ENCODE results near the gene HECTD4. TPM values are rescaled to one million over a fixed set of nuclear protein-coding genes. Genes with fewer than 3 reads are reported as not detected.
"Not testable (repeated sequence)": the region's sequence is repeated elsewhere in the genome, so short reads cannot be mapped to it uniquely, and the experiment has no call there.

Gene HECTD4
- total RNA-seq, 1 donor: 29.0 TPM

DNA sequence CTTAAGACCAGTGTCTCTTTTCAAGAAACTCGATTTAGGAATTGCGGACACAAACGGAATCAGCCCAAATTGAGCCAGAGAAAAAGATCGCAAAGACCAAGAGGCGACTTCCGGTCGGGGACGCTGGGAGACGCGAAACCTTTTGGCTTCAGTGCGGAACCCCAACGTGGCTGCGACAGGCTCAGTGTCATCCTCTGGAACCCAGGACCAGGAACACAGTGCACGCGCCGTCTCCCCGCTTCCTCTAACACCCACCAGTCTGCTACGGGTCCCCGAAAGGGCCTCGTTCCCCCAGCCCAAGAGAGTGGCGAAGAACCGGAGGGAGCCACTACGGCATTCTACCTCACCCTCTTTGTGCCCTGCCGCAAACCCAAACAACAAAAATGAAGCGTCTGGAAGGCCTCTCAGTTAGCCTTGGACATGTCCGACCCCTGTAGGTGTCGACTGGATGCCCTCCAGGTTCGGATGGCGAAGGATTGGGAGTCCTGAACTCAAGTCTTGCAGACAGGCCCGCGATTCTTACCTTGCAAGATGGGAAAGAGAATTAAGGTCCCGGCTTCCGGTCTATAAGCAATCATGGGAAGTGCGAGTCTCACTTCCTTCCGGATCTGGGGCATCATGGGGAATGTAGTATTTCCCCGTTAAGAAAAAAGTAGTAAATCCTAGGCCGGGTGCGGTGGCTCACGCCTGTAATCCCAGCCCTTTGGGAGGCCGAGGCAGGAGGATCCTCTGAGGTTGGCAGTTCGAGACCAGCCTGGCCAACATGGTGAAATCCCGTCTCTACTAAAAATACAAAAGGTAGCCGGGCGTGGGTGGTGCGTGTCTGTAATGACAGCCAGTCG, 27.1 kb upstream of the HECTD4 start, which contains the start of gene RPL6:
Gene RPL6, minus strand, starts transcription at position 542 of the 842 bp plus-strand sequence. CDS start 949 bp downstream, outside the sequence.
- Histone ChIP-seq H2AFZ (ENCODE audit: low read length) (peak within 1 kb of the TSS; percentile 98), H4K20me1 (ENCODE audit: insufficient read depth, low read length) (peaks cover 43% of the 10 kb centered on the region), H3K9me3 (ENCODE audit: low read depth, low read length) (no peaks in the 10 kb centered on the region), H3K79me2 (ENCODE audit: insufficient read depth, low read length) (peaks cover 22% of the 10 kb centered on the region), H3K4me2 (ENCODE audit: insufficient read depth, low read length) (peak within 1 kb of the TSS; percentile 97), H3K27me3 (ENCODE audit: insufficient read depth, low read length) (no peaks in the 10 kb centered on the region), H3K36me3 (ENCODE audit: insufficient read depth, low read length) (peaks cover 45% of the 10 kb centered on the region), H3K27ac (ENCODE audit: low read depth, low read length) (peak within 1 kb of the TSS; percentile 98), H3K4me1 (ENCODE audit: insufficient read depth, low read length) (peaks cover 22% of the 10 kb centered on the region), H3K4me3 (ENCODE audit: insufficient read depth, low read length) (peak within 1 kb of the TSS; percentile 99)
- DNase-seq (ENCODE audit: insufficient read length, low spot score, missing footprints): peak; percentile 95
- TF ChIP-seq, protein P1, sequence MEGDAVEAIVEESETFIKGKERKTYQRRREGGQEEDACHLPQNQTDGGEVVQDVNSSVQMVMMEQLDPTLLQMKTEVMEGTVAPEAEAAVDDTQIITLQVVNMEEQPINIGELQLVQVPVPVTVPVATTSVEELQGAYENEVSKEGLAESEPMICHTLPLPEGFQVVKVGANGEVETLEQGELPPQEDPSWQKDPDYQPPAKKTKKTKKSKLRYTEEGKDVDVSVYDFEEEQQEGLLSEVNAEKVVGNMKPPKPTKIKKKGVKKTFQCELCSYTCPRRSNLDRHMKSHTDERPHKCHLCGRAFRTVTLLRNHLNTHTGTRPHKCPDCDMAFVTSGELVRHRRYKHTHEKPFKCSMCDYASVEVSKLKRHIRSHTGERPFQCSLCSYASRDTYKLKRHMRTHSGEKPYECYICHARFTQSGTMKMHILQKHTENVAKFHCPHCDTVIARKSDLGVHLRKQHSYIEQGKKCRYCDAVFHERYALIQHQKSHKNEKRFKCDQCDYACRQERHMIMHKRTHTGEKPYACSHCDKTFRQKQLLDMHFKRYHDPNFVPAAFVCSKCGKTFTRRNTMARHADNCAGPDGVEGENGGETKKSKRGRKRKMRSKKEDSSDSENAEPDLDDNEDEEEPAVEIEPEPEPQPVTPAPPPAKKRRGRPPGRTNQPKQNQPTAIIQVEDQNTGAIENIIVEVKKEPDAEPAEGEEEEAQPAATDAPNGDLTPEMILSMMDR (IDR thresholded peaks at IDR 0.05; ENCODE audit: extremely low read depth, low read depth, low read length): no peak

DNA sequence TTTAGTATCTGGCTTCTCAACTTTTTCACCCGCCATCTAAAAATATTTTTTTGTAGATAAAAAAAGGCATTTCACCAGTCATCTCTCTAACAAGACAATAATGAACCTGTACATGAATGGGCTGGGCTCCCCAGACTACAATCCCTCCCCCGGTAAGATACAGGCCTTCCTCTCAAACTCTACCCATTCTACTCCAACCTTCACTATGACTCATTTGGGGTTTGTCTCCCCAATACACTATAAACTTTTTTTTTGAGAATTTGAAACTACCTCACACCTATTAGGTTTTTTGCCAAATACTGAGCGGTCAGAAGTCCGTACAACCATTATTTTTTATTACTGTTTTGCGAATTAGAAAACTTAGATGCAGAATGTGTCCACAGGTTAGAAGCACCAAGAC, 26.4 kb upstream of the HECTD4 start:
- Histone ChIP-seq H3K79me2 (ENCODE audit: insufficient read depth, low read length) (peaks cover 22% of the 10 kb centered on the region), H3K27me3 (ENCODE audit: insufficient read depth, low read length) (no peaks in the 10 kb centered on the region), H3K36me3 (ENCODE audit: insufficient read depth, low read length) (peaks cover 47% of the 10 kb centered on the region), H2AFZ (ENCODE audit: low read length) (peak overlapping the region; percentile 98), H3K4me2 (ENCODE audit: insufficient read depth, low read length) (peak overlapping the region; percentile 97), H4K20me1 (ENCODE audit: insufficient read depth, low read length) (peaks cover 45% of the 10 kb centered on the region), H3K27ac (ENCODE audit: low read depth, low read length) (peak overlapping the region; percentile 98), H3K9me3 (ENCODE audit: low read depth, low read length) (no peaks in the 10 kb centered on the region), H3K4me3 (ENCODE audit: insufficient read depth, low read length) (peak overlapping the region; percentile 99), H3K4me1 (ENCODE audit: insufficient read depth, low read length) (peaks cover 22% of the 10 kb centered on the region)
- DNase-seq (ENCODE audit: insufficient read length, low spot score, missing footprints): no peak
- TF ChIP-seq, protein P1 (IDR thresholded peaks at IDR 0.05; ENCODE audit: extremely low read depth, low read depth, low read length): no peak

DNA sequence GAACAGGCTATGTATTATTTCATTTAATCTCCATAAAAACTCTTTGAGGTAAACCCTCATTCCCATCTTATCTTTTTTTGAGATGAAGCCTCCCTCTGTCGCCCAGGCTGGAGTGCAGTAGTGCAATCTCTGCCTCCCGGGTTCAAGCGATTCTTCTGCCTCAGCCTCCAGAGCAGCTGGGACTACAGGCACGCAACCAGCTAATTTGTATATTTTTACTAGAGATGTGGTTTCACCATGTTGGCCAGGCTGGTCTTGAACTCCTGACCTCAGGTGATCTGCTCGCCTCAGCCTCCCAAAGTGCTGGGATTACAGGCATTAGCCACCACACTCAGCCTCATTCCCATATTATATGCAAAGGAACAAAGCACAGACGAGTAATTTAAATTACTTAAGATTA, 25.5 kb upstream of the HECTD4 start:
- not testable (repeated sequence) for DNase-seq (ENCODE audit: insufficient read length, low spot score, missing footprints); H3K9me3 ChIP-seq (ENCODE audit: low read depth, low read length); H3K27me3 ChIP-seq (ENCODE audit: insufficient read depth, low read length); H3K27ac ChIP-seq (ENCODE audit: low read depth, low read length); H2AFZ ChIP-seq (ENCODE audit: low read length)
- Histone ChIP-seq H3K4me2 (ENCODE audit: insufficient read depth, low read length) (peak overlapping the region; percentile 97), H4K20me1 (ENCODE audit: insufficient read depth, low read length) (peaks cover 45% of the 10 kb centered on the region), H3K4me3 (ENCODE audit: insufficient read depth, low read length) (peak overlapping the region; percentile 99), H3K36me3 (ENCODE audit: insufficient read depth, low read length) (peaks cover 47% of the 10 kb centered on the region), H3K79me2 (ENCODE audit: insufficient read depth, low read length) (peaks cover 22% of the 10 kb centered on the region), H3K4me1 (ENCODE audit: insufficient read depth, low read length) (peaks cover 22% of the 10 kb centered on the region)

DNA sequence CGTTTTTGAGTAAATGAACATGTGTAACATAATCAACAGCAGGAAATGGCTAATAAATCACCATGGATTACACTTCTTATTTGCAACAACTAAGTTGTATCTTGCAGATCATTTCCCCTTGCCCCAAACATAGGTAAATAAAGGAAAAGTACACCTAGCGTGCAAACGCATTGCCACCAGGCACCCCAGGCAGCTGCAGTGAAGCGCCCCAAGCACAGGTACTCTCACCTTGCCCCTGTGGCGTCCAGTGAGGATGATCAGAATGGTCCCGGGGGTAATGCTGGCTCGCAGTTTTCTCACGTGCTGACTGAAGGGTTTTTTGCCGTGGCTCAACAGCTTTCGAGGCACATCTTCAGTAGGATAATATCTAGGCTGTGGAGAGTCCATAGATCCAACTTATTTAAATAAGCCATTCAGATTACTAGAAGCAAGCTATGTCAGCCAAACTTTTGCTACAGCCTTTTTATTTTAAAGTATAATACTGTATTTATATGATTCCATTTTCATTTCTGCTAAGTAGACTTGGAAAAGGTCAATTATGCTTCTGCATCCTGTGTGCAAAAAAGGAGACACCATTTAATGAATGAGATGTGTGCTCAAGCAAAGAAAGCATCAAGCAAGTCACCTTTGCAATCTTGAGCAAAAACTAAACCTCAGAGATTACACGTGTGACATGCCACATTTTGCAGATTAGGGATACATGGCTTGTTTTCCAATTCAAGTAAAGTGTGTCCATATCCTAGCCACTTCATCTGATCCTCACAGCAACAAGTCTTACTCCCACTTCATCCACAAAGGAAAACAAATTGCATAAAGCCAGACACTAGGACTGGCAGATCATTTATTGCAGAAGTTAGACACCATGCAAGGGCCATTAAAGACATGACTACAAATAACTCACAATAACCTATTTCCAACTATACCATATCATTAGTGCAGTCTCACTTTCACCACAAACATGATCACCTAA, 24.6 kb upstream of the HECTD4 start:
- Histone ChIP-seq H3K27me3 (ENCODE audit: insufficient read depth, low read length) (no peaks in the 10 kb centered on the region), H3K36me3 (ENCODE audit: insufficient read depth, low read length) (peaks cover 47% of the 10 kb centered on the region), H4K20me1 (ENCODE audit: insufficient read depth, low read length) (peaks cover 45% of the 10 kb centered on the region), H3K79me2 (ENCODE audit: insufficient read depth, low read length) (peaks cover 22% of the 10 kb centered on the region), H3K4me2 (ENCODE audit: insufficient read depth, low read length) (peak overlapping the region; percentile 97), H2AFZ (ENCODE audit: low read length) (no peak overlapping the region), H3K27ac (ENCODE audit: low read depth, low read length) (no peak overlapping the region), H3K4me3 (ENCODE audit: insufficient read depth, low read length) (peak overlapping the region; percentile 99), H3K9me3 (ENCODE audit: low read depth, low read length) (no peaks in the 10 kb centered on the region), H3K4me1 (ENCODE audit: insufficient read depth, low read length) (peaks cover 22% of the 10 kb centered on the region)
- TF ChIP-seq, protein P1 (IDR thresholded peaks at IDR 0.05; ENCODE audit: extremely low read depth, low read depth, low read length): no peak
- DNase-seq (ENCODE audit: insufficient read length, low spot score, missing footprints): peak; percentile 19
